Neural cell (in vitro differentiated cells): Measurements from ENCODE around the gene SMTN. TPM values are rescaled to one million over a fixed set of nuclear protein-coding genes. Genes with fewer than 3 reads are reported as not detected.

Source experiments
- H2AFZ ChIP-seq: fragments of 200-600, 300-800 bp; sonication (generic), shearing (Covaris generic); 2 replicates; pipeline ENCODE4 v1.6.0; 2014; ENCODE audit warnings: low read depth, mild to moderate bottlenecking, antibody characterized with exemption, low read length, moderate library complexity
- H3F3A ChIP-seq: fragments of 200-600 bp; shearing (Covaris generic); 2 replicates; pipeline ENCODE4 v1.6.1; 2016; ENCODE audit warnings: mild to moderate bottlenecking, moderate library complexity, mixed read lengths, antibody characterized with exemption, low read length; ENCODE audit not compliant: insufficient read depth, poor library complexity, severe bottlenecking
- H3K27ac ChIP-seq: fragments of 200-600, 300-800 bp; sonication (generic), shearing (Covaris generic); 2 replicates; pipeline ENCODE4 v1.5.1; 2014; ENCODE audit warnings: mild to moderate bottlenecking, low read length, moderate library complexity
- H3K27me3 ChIP-seq: fragments of 300-800, 200-600 bp; sonication (generic), shearing (Covaris generic); 2 replicates; pipeline ENCODE4 v1.6.0; 2014; ENCODE audit warnings: mild to moderate bottlenecking, low read depth, low read length, moderate library complexity; ENCODE audit not compliant: insufficient read depth
- H3K36me3 ChIP-seq: fragments of 300-800, 200-600 bp; sonication (generic), shearing (Covaris generic); 2 replicates; pipeline ENCODE4 v1.5.1; 2014; ENCODE audit warnings: mild to moderate bottlenecking, antibody characterized with exemption, low read length, moderate library complexity; ENCODE audit not compliant: insufficient read depth
- H3K4me2 ChIP-seq: fragments of 300-800, 200-600 bp; sonication (generic), shearing (Covaris generic); 2 replicates; pipeline ENCODE4 v1.6.0; 2014; ENCODE audit warnings: mild to moderate bottlenecking, low read length
- H3K4me3 ChIP-seq: fragments of 300-800, 200-600 bp; sonication (generic), shearing (Covaris generic); 2 replicates; pipeline ENCODE4 v1.5.1; 2014; ENCODE audit warnings: mild to moderate bottlenecking, low read length, moderate library complexity
- H3K79me2 ChIP-seq: fragments of 200-600 bp; shearing (Covaris generic); replicated peaks from 2 replicates; pipeline ENCODE4 v1.6.0; 2014; ENCODE audit warnings: mild to moderate bottlenecking, low read length, moderate library complexity; ENCODE audit not compliant: insufficient read depth
- H3K9ac ChIP-seq: fragments of 300-800, 200-600 bp; sonication (generic), shearing (Covaris generic); 2 replicates; pipeline ENCODE4 v1.6.1; 2016; ENCODE audit warnings: mild to moderate bottlenecking, low read length, mixed read lengths
- H3K9me2 ChIP-seq: fragments of 200-600 bp; shearing (Covaris generic); 2 replicates; pipeline ENCODE4 v1.6.1; 2016; ENCODE audit warnings: mild to moderate bottlenecking, low read length, mixed read lengths; ENCODE audit not compliant: insufficient read depth
- H3K9me3 ChIP-seq: fragments of 200-600, 300-800 bp; sonication (generic), shearing (Covaris generic); 2 replicates; pipeline ENCODE4 v1.6.1; 2016; ENCODE audit warnings: mild to moderate bottlenecking, mixed run types, low read length, moderate library complexity, mixed read lengths
- H4K20me1 ChIP-seq: fragments of 200-600 bp; shearing (Covaris generic); 2 replicates; pipeline ENCODE4 v1.6.1; 2016; ENCODE audit warnings: mild to moderate bottlenecking, mixed run types; ENCODE audit not compliant: insufficient read depth
- EP300 ChIP-seq: fragments of 450-650 bp; conservative IDR thresholded peaks from 2 replicates; pipeline ENCODE4 v1.6.1; 2014; ENCODE audit warnings: antibody characterized with exemption, mild to moderate bottlenecking, moderate library complexity; ENCODE audit not compliant: poor library complexity, severe bottlenecking
- EZH2 ChIP-seq: fragments of 200-600, 300-800 bp; shearing (Covaris generic), sonication (generic); IDR thresholded peaks from 2 replicates; pipeline ENCODE4 v1.6.1; 2014; ENCODE audit warnings: antibody characterized with exemption, low read length, borderline replicate concordance, mild to moderate bottlenecking; ENCODE audit not compliant: insufficient read depth, poor library complexity, severe bottlenecking
- MXI1 ChIP-seq: fragments of 450-650 bp; conservative IDR thresholded peaks from 2 replicates; pipeline ENCODE4 v1.6.1; 2014; ENCODE audit warnings: antibody characterized with exemption, mild to moderate bottlenecking; ENCODE audit not compliant: poor library complexity, severe bottlenecking
- POLR2AphosphoS5 ChIP-seq: IDR thresholded peaks from 2 replicates; pipeline ENCODE4 v1.6.1; 2012
- RAD21 ChIP-seq: fragments of 450-650 bp; conservative IDR thresholded peaks from 2 replicates; pipeline ENCODE4 v1.6.1; 2014; ENCODE audit warnings: antibody characterized with exemption, mild to moderate bottlenecking, moderate library complexity
- SMC3 ChIP-seq: fragments of 450-650 bp; conservative IDR thresholded peaks from 2 replicates; pipeline ENCODE4 v1.6.1; 2014; ENCODE audit warnings: antibody characterized with exemption, mild to moderate bottlenecking, moderate library complexity; ENCODE audit not compliant: poor library complexity
- TAF1 ChIP-seq: IDR thresholded peaks from 2 replicates; pipeline ENCODE4 v1.6.1; 2012; ENCODE audit warnings: low read depth
- polyA plus RNA-seq: library from polyadenylated mRNA; depleted of rRNA; stranded (reverse); fragments of >200 nt; gene quantifications from 2 replicates; pipeline ENCODE4 v1.2.3, GENCODE V29; 2014
- TF ChIP-seq, protein P1 (sequence below): IDR thresholded peaks from 2 replicates; pipeline ENCODE4 v1.6.1; 2012; ENCODE audit warnings: borderline replicate concordance
- TF ChIP-seq, protein P2 (sequence below): fragments of 450-650 bp; IDR thresholded peaks from 2 replicates; pipeline ENCODE4 v1.5.1; 2014; ENCODE audit warnings: antibody characterized with exemption, mild to moderate bottlenecking, moderate library complexity; ENCODE audit not compliant: poor library complexity, severe bottlenecking

Gene SMTN
- polyA plus RNA-seq, 1 donor from 2014 or later, result 3.4 TPM

DNA sequence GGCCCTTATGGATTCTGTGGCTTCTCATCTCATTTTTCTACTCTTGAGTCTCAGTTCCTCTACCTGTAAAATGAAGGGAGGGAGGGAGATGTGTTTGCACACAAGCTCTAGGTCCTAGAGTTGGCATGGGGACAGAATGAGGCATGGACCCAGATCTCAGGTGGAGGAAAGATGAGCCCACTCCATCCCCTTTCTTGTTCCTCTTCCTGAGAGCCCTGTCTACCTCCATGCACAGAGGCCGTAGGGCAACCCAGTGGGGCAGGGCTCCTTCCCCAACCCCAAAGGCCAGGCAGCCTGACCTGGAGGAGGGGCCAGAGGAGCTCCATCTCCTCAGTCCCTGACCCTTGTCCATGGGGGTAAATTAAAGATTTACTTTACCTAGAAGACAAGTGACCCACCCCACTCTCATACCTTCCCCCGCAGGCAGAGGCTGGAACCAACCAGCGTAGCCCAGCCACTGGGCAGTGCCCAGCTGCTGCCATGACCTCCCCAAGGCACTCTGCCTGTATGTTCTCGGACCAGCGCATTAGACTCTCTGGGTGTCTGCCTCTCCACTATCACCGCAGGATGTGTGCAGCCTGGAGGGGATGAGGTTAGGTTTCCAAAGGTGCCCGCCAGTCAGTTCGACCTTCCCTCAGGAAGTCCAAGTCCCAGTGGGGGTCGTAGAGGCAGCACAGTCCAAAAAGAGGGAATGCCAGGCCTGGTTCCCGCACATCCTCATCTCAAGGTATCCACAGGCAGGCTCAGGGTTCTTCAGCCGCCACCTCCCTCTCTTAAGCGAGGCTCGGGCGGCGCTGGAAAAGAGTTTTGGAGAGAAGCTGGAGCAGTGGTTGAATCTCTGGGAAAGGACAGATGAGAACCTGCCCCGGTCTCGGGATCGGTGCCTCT lies 3.0 kb downstream of the SMTN start:
- no peaks in the 10 kb centered on the region for H3K79me2 ChIP-seq
- H2AFZ ChIP-seq, result no peak overlapping the region
- H3K27me3 ChIP-seq, result peaks cover 25% of the 10 kb centered on the region
- no peak overlapping the region for H3K27ac ChIP-seq
- H3K9me3 ChIP-seq, result no peaks in the 10 kb centered on the region
- no peaks in the 10 kb centered on the region for H4K20me1 ChIP-seq
- peak overlapping the region; percentile 49 for H3K4me3 ChIP-seq
- H3K4me2 ChIP-seq, result no peak overlapping the region
- TF ChIP-seq EP300, result no peak
- TF ChIP-seq, protein P1, sequence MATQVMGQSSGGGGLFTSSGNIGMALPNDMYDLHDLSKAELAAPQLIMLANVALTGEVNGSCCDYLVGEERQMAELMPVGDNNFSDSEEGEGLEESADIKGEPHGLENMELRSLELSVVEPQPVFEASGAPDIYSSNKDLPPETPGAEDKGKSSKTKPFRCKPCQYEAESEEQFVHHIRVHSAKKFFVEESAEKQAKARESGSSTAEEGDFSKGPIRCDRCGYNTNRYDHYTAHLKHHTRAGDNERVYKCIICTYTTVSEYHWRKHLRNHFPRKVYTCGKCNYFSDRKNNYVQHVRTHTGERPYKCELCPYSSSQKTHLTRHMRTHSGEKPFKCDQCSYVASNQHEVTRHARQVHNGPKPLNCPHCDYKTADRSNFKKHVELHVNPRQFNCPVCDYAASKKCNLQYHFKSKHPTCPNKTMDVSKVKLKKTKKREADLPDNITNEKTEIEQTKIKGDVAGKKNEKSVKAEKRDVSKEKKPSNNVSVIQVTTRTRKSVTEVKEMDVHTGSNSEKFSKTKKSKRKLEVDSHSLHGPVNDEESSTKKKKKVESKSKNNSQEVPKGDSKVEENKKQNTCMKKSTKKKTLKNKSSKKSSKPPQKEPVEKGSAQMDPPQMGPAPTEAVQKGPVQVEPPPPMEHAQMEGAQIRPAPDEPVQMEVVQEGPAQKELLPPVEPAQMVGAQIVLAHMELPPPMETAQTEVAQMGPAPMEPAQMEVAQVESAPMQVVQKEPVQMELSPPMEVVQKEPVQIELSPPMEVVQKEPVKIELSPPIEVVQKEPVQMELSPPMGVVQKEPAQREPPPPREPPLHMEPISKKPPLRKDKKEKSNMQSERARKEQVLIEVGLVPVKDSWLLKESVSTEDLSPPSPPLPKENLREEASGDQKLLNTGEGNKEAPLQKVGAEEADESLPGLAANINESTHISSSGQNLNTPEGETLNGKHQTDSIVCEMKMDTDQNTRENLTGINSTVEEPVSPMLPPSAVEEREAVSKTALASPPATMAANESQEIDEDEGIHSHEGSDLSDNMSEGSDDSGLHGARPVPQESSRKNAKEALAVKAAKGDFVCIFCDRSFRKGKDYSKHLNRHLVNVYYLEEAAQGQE, result no peak
- no peak for TF ChIP-seq POLR2AphosphoS5
- H3K9ac ChIP-seq, result no peak overlapping the region
- no peaks in the 10 kb centered on the region for H3F3A ChIP-seq
- no peaks in the 10 kb centered on the region for H3K36me3 ChIP-seq
- H3K9me2 ChIP-seq, result no peaks in the 10 kb centered on the region

DNA sequence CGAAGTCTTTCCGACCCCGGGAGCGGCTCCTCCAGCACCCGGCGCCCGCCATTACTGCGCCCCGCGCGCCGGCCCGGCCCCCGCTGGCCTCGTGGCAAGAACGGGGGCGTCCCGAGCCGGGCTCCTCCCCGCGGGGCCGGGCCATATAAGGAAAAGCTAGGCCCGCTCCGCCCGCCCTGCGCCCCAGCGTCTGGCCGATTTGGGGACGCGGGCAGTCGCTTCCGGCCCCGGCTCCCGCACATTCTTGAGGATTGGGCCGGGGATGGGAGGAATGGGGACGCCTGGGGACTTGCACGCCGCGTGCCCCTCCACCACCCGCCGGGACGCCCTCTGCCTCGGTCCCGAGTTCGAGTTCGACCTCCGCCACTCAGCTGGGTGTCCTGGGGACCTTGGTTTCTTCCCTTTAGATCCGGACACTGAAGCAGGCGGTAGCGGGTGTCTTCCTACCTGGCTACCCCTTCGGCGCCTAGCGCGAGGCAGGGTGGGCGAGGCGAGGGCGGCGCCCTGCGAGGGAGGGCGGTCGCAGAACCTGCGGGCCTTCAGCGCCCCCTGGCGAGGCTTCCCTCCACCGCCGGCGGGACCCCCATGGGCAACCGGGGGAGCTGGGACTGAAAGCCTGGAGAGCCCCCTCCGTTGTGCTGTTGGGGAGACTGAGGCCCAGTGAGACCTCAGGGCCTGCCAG lies 3.8 kb downstream of the SMTN start:
- Histone ChIP-seq H3K9me2 (no peaks in the 10 kb centered on the region), H3K27me3 (peaks cover 25% of the 10 kb centered on the region), H3K4me2 (no peak overlapping the region), H3K27ac (no peak overlapping the region), H3F3A (no peaks in the 10 kb centered on the region), H3K4me3 (peak overlapping the region; percentile 49), H3K79me2 (no peaks in the 10 kb centered on the region), H4K20me1 (no peaks in the 10 kb centered on the region), H3K9ac (no peak overlapping the region), H3K36me3 (no peaks in the 10 kb centered on the region), H2AFZ (no peak overlapping the region), H3K9me3 (no peaks in the 10 kb centered on the region)
- TF ChIP-seq MXI1 (no peak), SMC3 (peak; percentile 37), RAD21 (peak; percentile 39)
- TF ChIP-seq, protein P2, sequence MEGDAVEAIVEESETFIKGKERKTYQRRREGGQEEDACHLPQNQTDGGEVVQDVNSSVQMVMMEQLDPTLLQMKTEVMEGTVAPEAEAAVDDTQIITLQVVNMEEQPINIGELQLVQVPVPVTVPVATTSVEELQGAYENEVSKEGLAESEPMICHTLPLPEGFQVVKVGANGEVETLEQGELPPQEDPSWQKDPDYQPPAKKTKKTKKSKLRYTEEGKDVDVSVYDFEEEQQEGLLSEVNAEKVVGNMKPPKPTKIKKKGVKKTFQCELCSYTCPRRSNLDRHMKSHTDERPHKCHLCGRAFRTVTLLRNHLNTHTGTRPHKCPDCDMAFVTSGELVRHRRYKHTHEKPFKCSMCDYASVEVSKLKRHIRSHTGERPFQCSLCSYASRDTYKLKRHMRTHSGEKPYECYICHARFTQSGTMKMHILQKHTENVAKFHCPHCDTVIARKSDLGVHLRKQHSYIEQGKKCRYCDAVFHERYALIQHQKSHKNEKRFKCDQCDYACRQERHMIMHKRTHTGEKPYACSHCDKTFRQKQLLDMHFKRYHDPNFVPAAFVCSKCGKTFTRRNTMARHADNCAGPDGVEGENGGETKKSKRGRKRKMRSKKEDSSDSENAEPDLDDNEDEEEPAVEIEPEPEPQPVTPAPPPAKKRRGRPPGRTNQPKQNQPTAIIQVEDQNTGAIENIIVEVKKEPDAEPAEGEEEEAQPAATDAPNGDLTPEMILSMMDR, result peak; percentile 56

DNA sequence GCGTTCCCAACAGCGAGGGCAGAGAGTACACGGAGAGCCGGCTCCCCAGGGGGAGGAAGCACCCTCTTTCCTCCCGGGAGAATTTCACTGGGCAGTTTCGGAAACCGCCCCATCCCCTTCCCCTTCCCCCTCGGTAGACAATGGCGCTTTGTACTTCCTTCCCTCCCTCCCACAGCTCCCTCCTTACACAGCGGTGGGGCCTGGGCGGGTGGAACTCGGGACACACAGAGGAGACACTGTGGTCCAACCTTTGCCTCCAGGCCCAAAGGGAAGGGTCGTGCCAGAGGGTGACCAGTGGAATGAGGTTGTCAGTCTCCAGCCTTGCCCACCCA lies 4.3 kb downstream of the SMTN start:
- Histone ChIP-seq H3K4me2 (no peak overlapping the region), H3F3A (no peaks in the 10 kb centered on the region), H3K9me2 (no peaks in the 10 kb centered on the region), H3K27ac (no peak overlapping the region), H4K20me1 (no peaks in the 10 kb centered on the region), H2AFZ (no peak overlapping the region), H3K36me3 (no peaks in the 10 kb centered on the region), H3K27me3 (peaks cover 25% of the 10 kb centered on the region), H3K9ac (no peak overlapping the region), H3K4me3 (no peak overlapping the region), H3K79me2 (no peaks in the 10 kb centered on the region), H3K9me3 (no peaks in the 10 kb centered on the region)
- TF ChIP-seq MXI1 (no peak), POLR2AphosphoS5 (no peak), SMC3 (peak; percentile 1), EZH2 (no peak), RAD21 (no peak), TAF1 (no peak), EP300 (no peak)
- TF ChIP-seq, protein P2, result peak; percentile 7
